MM.1S (cell line): ENCODE measurements around the gene TMPRSS5.

Experiments
- CTCF ChIP-seq: fragments of 300-600 bp; sonication (generic); IDR thresholded peaks from 2 replicates; pipeline ENCODE4 v1.5.1; 2016; ENCODE audit warnings: antibody characterized with exemption, low read length, mixed read lengths
- EZH2phosphoT487 ChIP-seq: fragments of 300-600 bp; sonication (generic); IDR thresholded peaks from 2 replicates; pipeline ENCODE4 v1.6.1; 2018; ENCODE audit warnings: antibody characterized with exemption, low read length

- no peak for TF ChIP-seq CTCF
- TF ChIP-seq EZH2phosphoT487: no peak
Observed at GRCh38 chr11:113705871-113706655, at the start of gene TMPRSS5.
